SJSA1 (cell line): ENCODE results near the gene CAPNS2. TPM values are rescaled to one million over a fixed set of nuclear protein-coding genes. Genes with fewer than 3 reads are reported as not detected.

Experiments used
- DNase-seq, 2 experiments: peaks; one replicate each; pipeline ENCODE4 v3.0.0-alpha.2; 2015 to 2020; ENCODE audit warnings: low spot score in 2 of 2, low read depth in 1 of 2
- H3K27ac ChIP-seq: fragments of 250-450 bp; sonication (Bioruptor Pico); 2 replicates; pipeline ENCODE4 v1.5.1; 2020; ENCODE audit warnings: mild to moderate bottlenecking, moderate library complexity
- H3K27me3 ChIP-seq: fragments of 250-450 bp; sonication (Bioruptor Pico); replicated peaks from 2 replicates; pipeline ENCODE4 v1.5.1; 2020; ENCODE audit warnings: mild to moderate bottlenecking, moderate library complexity
- H3K36me3 ChIP-seq: fragments of 250-450 bp; sonication (Bioruptor Pico); 2 replicates; pipeline ENCODE4 v1.5.1; 2020; ENCODE audit warnings: mild to moderate bottlenecking
- H3K4me1 ChIP-seq: fragments of 250-450 bp; sonication (Bioruptor Pico); replicated peaks from 2 replicates; pipeline ENCODE4 v1.6.1; 2021; ENCODE audit warnings: mild to moderate bottlenecking
- H3K4me3 ChIP-seq: fragments of 250-450 bp; sonication (Bioruptor Pico); 2 replicates; pipeline ENCODE4 v1.5.1; 2020; ENCODE audit warnings: mild to moderate bottlenecking
- H3K9me3 ChIP-seq: fragments of 250-450 bp; sonication (Bioruptor Pico); replicated peaks from 2 replicates; pipeline ENCODE4 v1.5.1; 2020; ENCODE audit warnings: mild to moderate bottlenecking
- total RNA-seq: library from RNA; depleted of rRNA; stranded (reverse); fragments of >200 nt; shearing (Covaris generic); gene quantifications from 2 replicates; pipeline ENCODE4 v1.2.3, GENCODE V29; 2014

Gene CAPNS2
- total RNA-seq, 1 experiment from 2014 or later, result not detected

DNA sequence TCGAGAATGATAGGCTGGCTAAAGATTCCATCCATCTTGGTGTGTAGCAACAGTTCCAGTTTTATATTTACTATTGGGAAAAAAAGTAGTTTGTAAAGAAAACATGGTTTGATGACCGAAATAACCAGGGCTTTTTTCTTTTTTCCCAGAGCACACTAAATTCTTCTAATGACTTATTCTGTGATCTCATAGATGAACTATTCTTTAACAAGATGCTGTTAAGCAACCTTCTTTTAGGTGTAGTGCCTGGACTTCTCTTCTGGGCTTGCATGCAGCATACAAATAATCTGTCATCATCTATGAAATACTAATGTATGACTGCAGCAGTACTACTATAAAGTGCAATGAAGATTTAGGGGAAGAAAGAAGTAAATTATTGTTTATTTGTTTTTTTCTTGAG, 11.0 kb upstream of the CAPNS2 start:
- H3K36me3 ChIP-seq, result no peaks in the 10 kb centered on the region
- no peaks in the 10 kb centered on the region for H3K9me3 ChIP-seq
- no peaks in the 10 kb centered on the region for H3K27me3 ChIP-seq
- no peak overlapping the region for H3K27ac ChIP-seq
- no peak for DNase-seq
- peaks cover 31% of the 10 kb centered on the region for H3K4me1 ChIP-seq
- no peak overlapping the region for H3K4me3 ChIP-seq

DNA sequence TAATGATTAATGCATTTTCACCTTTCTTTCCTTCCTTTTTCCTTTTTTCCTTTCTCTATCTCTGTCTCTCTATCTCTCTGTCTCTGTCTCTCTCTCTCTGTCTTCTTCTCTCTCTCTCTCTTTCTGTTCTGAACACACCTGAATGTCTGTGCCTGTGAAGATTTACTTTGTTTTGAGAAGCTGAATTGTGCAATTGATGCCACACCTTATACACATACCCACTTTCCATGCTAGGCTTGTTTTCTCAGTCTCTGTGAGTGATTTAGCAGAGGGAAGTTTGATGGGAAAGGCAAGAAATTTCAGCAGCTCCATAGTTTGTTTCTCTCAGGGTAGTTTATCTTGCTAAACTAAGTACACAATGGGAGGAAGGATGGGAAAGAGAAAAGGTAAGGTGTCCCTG, 9.3 kb upstream of the CAPNS2 start:
- H3K4me3 ChIP-seq, result no peak overlapping the region
- H3K27ac ChIP-seq, result no peak overlapping the region
- no peaks in the 10 kb centered on the region for H3K36me3 ChIP-seq
- H3K27me3 ChIP-seq, result no peaks in the 10 kb centered on the region
- no peaks in the 10 kb centered on the region for H3K9me3 ChIP-seq
- peaks cover 28% of the 10 kb centered on the region for H3K4me1 ChIP-seq
- no peak for DNase-seq

DNA sequence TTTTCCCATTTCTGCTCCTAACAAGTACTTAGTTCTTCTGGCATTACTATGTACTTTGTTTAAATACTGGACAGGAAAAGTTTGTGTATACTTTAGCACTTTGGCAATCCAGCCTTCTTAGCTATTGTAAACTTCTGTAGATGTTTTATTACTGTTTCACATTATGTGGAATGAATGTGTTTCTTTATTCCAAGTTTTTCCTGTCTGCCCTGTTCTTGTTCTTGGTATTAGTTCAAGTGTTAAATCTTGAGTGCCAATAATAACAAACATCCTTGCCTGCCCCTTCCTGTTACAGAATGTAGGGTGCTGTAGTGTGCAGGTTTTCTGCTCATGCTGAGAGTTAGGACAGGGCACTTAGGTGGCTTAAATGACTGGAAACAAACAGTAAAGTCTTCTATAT, 7.3 kb upstream of the CAPNS2 start:
- Histone ChIP-seq H3K27ac (no peak overlapping the region), H3K4me1 (peaks cover 25% of the 10 kb centered on the region), H3K4me3 (no peak overlapping the region), H3K9me3 (no peaks in the 10 kb centered on the region), H3K27me3 (no peaks in the 10 kb centered on the region), H3K36me3 (no peaks in the 10 kb centered on the region)
- peak in 1 of 2 experiments; percentile 58 for DNase-seq

- no peaks in the 10 kb centered on the region for H3K36me3 ChIP-seq
- no peaks in the 10 kb centered on the region for H3K27me3 ChIP-seq
- H3K4me3 ChIP-seq, result no peak overlapping the region
- H3K27ac ChIP-seq, result no peak overlapping the region
- no peaks in the 10 kb centered on the region for H3K9me3 ChIP-seq
- H3K4me1 ChIP-seq, result peaks cover 27% of the 10 kb centered on the region
- DNase-seq, result no peak
Observed at GRCh38 chr16:55559933-55560516, 6.5 kb upstream of the CAPNS2 start.

- Histone ChIP-seq H3K4me1 (peaks cover 27% of the 10 kb centered on the region), H3K36me3 (no peaks in the 10 kb centered on the region), H3K27me3 (no peaks in the 10 kb centered on the region), H3K27ac (no peak overlapping the region), H3K9me3 (no peaks in the 10 kb centered on the region), H3K4me3 (no peak overlapping the region)
- no peak for DNase-seq
Observed at GRCh38 chr16:55561319-55561848, 5.1 kb upstream of the CAPNS2 start.

- H3K27ac ChIP-seq, result no peak overlapping the region
- H3K36me3 ChIP-seq, result no peaks in the 10 kb centered on the region
- no peak overlapping the region for H3K4me3 ChIP-seq
- no peaks in the 10 kb centered on the region for H3K27me3 ChIP-seq
- H3K9me3 ChIP-seq, result no peaks in the 10 kb centered on the region
- peaks cover 35% of the 10 kb centered on the region for H3K4me1 ChIP-seq
- DNase-seq, result no peak
Observed at GRCh38 chr16:55562936-55563335, 3.5 kb upstream of the CAPNS2 start.

DNA sequence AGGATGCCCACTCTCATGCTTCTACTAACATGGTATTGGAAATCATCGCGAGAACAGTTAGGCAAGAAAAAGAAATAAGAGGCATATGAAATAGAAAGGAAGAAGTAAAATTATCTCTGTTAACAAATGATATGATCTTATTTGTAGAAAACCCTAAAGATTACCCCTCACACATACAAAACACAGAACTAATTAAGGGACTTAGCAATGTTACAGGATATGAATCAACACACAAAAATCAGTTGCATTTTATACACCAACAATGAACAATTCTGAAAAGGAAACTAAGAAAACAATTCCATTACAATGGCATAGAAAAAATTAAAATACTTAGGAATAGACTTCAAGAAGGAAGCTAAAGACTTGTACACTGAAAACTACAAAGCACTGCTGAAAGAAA, 2.7 kb upstream of the CAPNS2 start:
- H3K4me1 ChIP-seq, result peaks cover 39% of the 10 kb centered on the region
- no peak overlapping the region for H3K27ac ChIP-seq
- H3K4me3 ChIP-seq, result no peak overlapping the region
- DNase-seq, result no peak
- no peaks in the 10 kb centered on the region for H3K9me3 ChIP-seq
- H3K36me3 ChIP-seq, result no peaks in the 10 kb centered on the region
- H3K27me3 ChIP-seq, result no peaks in the 10 kb centered on the region

DNA sequence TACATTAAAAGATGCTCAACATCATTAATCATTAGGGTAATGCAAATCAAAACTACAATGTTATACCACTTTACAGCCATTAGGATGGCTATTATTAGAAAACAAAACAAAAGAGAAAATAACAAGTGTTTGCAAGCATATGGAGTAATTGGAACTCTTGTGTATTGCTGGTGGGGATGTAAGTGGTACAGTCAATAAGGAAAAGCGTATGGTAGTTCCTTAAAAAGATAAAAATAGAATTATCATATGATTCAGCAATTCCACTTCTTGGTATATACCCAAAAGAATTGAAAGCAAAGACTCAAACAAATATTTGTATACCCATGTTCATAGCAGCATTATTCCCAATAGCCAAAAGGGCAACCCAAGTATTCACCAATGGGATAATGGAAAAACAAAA, 1.4 kb upstream of the CAPNS2 start:
- H3K4me1 ChIP-seq, result peaks cover 29% of the 10 kb centered on the region
- no peaks in the 10 kb centered on the region for H3K27me3 ChIP-seq
- no peaks in the 10 kb centered on the region for H3K9me3 ChIP-seq

DNA sequence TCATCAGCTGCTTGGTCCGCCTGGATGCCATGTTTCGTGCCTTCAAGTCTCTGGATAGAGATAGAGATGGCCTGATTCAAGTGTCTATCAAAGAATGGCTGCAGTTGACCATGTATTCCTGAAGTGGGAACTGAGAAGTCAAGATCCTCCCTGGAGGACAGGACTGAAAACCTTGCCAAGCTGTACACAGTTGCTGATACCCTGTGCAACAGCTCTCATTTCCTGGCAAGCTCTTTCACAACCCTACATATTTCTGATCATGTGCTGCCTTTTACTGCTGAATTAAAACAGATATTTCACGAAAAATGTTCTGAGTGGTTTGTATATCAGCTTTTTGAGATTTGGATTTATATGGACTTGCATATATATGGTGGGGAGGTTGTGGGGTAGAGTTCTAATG, 898 bp downstream of the CAPNS2 start:
- Histone ChIP-seq H3K27ac (no peak overlapping the region; the same call in 1 of the 2 replicates), H3K9me3 (no peaks in the 10 kb centered on the region), H3K4me3 (no peak overlapping the region), H3K4me1 (peaks cover 28% of the 10 kb centered on the region), H3K27me3 (no peaks in the 10 kb centered on the region), H3K36me3 (no peaks in the 10 kb centered on the region)
- DNase-seq, result no peak

More for the DNA sequence above, 1.4 kb upstream of the CAPNS2 start:
- Histone ChIP-seq H3K27ac (no peak overlapping the region), H3K36me3 (no peaks in the 10 kb centered on the region), H3K4me3 (no peak overlapping the region)
- DNase-seq, result no peak

- Histone ChIP-seq H3K27me3 (no peaks in the 10 kb centered on the region), H3K9me3 (no peaks in the 10 kb centered on the region), H3K27ac (peak overlapping the region; percentile 0; the same call in 1 of the 2 replicates), H3K4me1 (peaks cover 28% of the 10 kb centered on the region), H3K4me3 (no peak overlapping the region), H3K36me3 (no peaks in the 10 kb centered on the region)
- peak in 1 of 2 experiments; percentile 57 for DNase-seq
Observed at GRCh38 chr16:55568207-55568606, 1.7 kb downstream of the CAPNS2 start.

DNA sequence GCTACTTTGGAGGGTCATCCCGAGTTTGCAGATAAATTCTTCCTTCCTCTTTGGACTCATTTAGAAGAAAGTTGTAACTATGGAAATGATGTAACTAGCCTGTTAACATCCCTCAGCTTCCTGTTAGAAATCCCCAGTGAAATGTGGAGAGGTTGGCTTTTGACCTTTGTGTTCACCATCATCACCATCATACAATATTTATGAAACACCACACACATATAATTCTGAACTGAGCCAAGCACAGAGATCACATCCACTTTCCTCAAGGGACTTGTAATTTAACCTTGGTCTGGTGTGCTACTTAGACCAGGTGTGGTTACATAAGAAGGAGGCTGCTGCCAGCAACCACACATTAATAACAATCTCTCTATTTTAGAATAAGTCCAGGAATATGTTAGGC, 2.5 kb downstream of the CAPNS2 start:
- Histone ChIP-seq H3K9me3 (no peaks in the 10 kb centered on the region), H3K36me3 (no peaks in the 10 kb centered on the region), H3K4me3 (no peak overlapping the region), H3K4me1 (peaks cover 23% of the 10 kb centered on the region), H3K27ac (no peak overlapping the region), H3K27me3 (no peaks in the 10 kb centered on the region)
- DNase-seq, result no peak

DNA sequence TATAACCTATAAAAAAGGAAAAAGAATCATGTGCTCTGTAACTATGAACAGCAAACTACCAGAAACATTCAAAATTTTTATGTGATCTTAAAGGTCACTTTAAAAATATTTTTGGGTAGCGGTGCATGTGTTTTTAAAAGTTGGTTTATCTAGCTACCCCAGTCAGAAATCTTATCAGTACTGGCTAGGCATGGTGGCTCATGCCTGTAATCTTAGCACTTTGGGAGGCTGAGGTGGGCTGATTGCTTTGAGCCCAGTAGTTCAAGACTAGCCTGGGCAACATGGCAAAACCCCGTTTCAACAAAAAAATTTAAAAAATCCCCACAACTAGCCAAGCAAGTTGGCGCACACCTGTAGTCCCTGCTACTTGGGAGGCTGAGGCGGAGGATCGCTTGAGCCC, 3.7 kb downstream of the CAPNS2 start:
- Histone ChIP-seq H3K4me1 (peaks cover 19% of the 10 kb centered on the region), H3K27ac (no peak overlapping the region), H3K27me3 (no peaks in the 10 kb centered on the region), H3K9me3 (no peaks in the 10 kb centered on the region), H3K4me3 (no peak overlapping the region), H3K36me3 (no peaks in the 10 kb centered on the region)
- no peak for DNase-seq

DNA sequence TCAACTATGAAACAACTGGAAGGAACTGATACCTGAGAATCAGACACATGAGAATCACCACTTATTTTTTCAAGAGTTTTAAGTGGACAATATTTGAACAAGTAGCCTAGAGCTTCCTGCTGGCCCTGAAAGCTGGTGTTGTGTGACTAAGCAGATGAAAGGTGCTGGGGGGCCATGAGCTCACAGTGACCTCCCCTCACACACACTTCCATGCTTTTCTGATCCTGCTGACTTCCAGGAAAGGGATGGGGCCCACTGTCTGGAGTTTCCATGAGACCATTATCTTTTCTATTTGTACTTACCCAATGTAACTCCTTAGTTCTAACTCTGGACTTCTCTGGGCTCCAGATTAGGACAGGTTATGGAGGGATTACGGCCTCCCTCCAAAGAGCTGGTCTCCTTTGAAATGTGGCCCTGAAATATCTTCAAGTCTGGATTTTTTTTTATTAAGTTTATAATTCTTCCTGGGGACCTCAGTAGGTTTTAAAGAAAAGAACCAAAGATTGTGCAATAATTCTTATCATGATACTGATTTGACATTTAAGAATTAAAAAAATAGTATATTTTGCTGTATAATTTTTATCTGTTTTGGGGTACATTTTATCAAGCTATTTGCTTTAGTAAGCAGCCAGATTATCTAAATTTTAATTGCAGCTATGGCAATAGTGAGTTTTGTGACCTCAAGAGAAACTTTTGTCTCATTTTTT, 4.9 kb downstream of the CAPNS2 start:
- H3K27me3 ChIP-seq, result no peaks in the 10 kb centered on the region
- no peak overlapping the region for H3K27ac ChIP-seq
- H3K36me3 ChIP-seq, result no peaks in the 10 kb centered on the region
- DNase-seq, result no peak
- peaks cover 19% of the 10 kb centered on the region for H3K4me1 ChIP-seq
- H3K4me3 ChIP-seq, result no peak overlapping the region
- no peaks in the 10 kb centered on the region for H3K9me3 ChIP-seq

DNA sequence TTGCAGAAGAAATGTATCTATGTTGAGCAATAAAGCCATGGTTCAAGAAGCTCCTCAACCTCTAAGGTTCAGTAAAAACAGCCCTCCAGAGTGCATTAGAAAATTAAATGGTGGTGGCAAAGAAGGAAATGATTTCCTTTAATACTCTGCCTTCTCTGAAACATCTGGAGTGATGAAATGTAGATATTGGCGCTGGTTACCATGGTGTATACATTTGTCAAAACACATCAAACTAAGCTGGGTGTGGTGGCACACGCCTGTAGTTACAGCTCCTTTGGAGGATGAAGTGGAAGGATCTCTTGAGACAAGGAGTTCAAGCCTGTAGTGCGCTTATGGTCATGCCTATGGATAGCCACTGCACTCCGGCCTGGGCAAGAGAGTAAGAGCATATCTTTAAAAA, 6.0 kb downstream of the CAPNS2 start:
- Histone ChIP-seq H3K4me1 (peaks cover 16% of the 10 kb centered on the region), H3K36me3 (no peaks in the 10 kb centered on the region), H3K27me3 (0 out of 2 replicates have a peak, but pooled peaks cover 2% of the 10 kb centered on the region), H3K9me3 (no peaks in the 10 kb centered on the region), H3K4me3 (no peak overlapping the region), H3K27ac (no peak overlapping the region)
- no peak for DNase-seq
